Endothelial cell of umbilical vein (primary cell): ENCODE measurements around the gene STK11IP. TPM values are rescaled to one million over a fixed set of nuclear protein-coding genes. Genes with fewer than 3 reads are reported as not detected.

Experiments used
- BruUV-seq: library from RNA; stranded (reverse); fragments of 400-500 nt; replicated peaks from 2 replicates; lab custom pipeline; 2021; lab: Mats Ljungman, UMichigan
- CTCF ChIA-PET: fragments of 300-600, 350-600 bp; sonication (Branson Sonifier 250); formaldehyde crosslinking; loops from one replicate; lab custom pipeline; 2021; ENCODE audit warnings: antibody characterized with exemption, inconsistent platforms; lab: Charles Lee
- POLR2A ChIA-PET: fragments of 300-600, 350-600 bp; sonication (Branson Sonifier 250); formaldehyde crosslinking; loops from one replicate; lab custom pipeline; 2021; ENCODE audit warnings: antibody characterized with exemption, inconsistent platforms; lab: Charles Lee
- DNase-seq: peaks from one replicate; pipeline ENCODE4 v3.0.0-alpha.2; 2011; ENCODE audit warnings: low read depth, low spot score
- FAIRE-seq: peaks from 2 replicates; lab custom pipeline; 2011; peaks lifted over from hg19 to GRCh38; lab: Jason Lieb, UNC
- H2AFZ ChIP-seq: 2 replicates; pipeline ENCODE4 v1.6.0; 2012; ENCODE audit warnings: low read depth, low read length, control low read depth, inconsistent platforms
- H3K27ac ChIP-seq: 2 replicates; pipeline ENCODE4 v1.5.1; 2011; ENCODE audit warnings: low read depth, mild to moderate bottlenecking, control low read depth, low read length, moderate library complexity; ENCODE audit not compliant: insufficient read depth
- H3K27me3 ChIP-seq, 2 experiments: 2 replicates each; pipeline versions ENCODE4 v1.6.0 to v1.6.1; 2011; ENCODE audit warnings: low read length in 2 of 2, mixed read lengths in 1 of 2; ENCODE audit not compliant: control insufficient read depth in 2 of 2, insufficient read depth in 2 of 2
- H3K36me3 ChIP-seq, 2 experiments: 2 replicates in 1 of 2; 3 replicates in 1 of 2; pipeline ENCODE4 v1.5.1; 2011; ENCODE audit warnings: low read length in 2 of 2, mild to moderate bottlenecking in 1 of 2, moderate library complexity in 1 of 2; ENCODE audit not compliant: control insufficient read depth in 2 of 2, insufficient read depth in 2 of 2; ENCODE audit errors: extremely low read depth in 1 of 2
- H3K4me1 ChIP-seq: 3 replicates; pipeline ENCODE4 v1.5.1; 2011; ENCODE audit warnings: mild to moderate bottlenecking, low read length; ENCODE audit not compliant: control insufficient read depth, insufficient read depth; ENCODE audit errors: extremely low read depth
- H3K4me2 ChIP-seq: 2 replicates; pipeline ENCODE4 v1.6.1; 2011; ENCODE audit warnings: low read length, control low read depth, mixed read lengths; ENCODE audit not compliant: insufficient read depth
- H3K4me3 ChIP-seq, 3 experiments: fragments of 200-600 bp in 1 of 3; sonication (generic), shearing (Covaris generic) in 1 of 3; replicated peaks in 1 of 3; 2 replicates each; pipeline ENCODE4 v1.5.1; 2011 to 2016; ENCODE audit warnings: control low read depth in 3 of 3, low read length in 3 of 3, mild to moderate bottlenecking in 2 of 3, inconsistent platforms in 1 of 3, low read depth in 1 of 3, moderate library complexity in 1 of 3; ENCODE audit not compliant: insufficient read depth in 1 of 3
- H3K79me2 ChIP-seq: 2 replicates; pipeline ENCODE4 v1.6.0; 2012; ENCODE audit warnings: low read length, inconsistent platforms; ENCODE audit not compliant: control insufficient read depth, insufficient read depth
- H3K9ac ChIP-seq: replicated peaks from 2 replicates; pipeline ENCODE3; 2011; ENCODE audit warnings: low read length, control low read depth; ENCODE audit not compliant: insufficient read depth; ENCODE audit errors: extremely low read depth
- H3K9me1 ChIP-seq: replicated peaks from 3 replicates; pipeline ENCODE4 v1.6.0; 2011; ENCODE audit warnings: mild to moderate bottlenecking, low read length; ENCODE audit not compliant: control insufficient read depth, insufficient read depth; ENCODE audit errors: extremely low read depth
- H3K9me3 ChIP-seq: replicated peaks from 2 replicates; pipeline ENCODE4 v1.5.1; 2012; ENCODE audit warnings: low read length, inconsistent platforms; ENCODE audit not compliant: control insufficient read depth, insufficient read depth
- H4K20me1 ChIP-seq: replicated peaks from 2 replicates; pipeline ENCODE3; 2011; ENCODE audit warnings: mild to moderate bottlenecking, low read length; ENCODE audit not compliant: control insufficient read depth, insufficient read depth; ENCODE audit errors: extremely low read depth
- CTCF ChIP-seq, 2 donors: IDR thresholded peaks; 1 replicate in 1 of 2; 2 replicates in 1 of 2; pipeline ENCODE4 v1.5.1; 2011; ENCODE audit warnings: low read length in 2 of 2, mild to moderate bottlenecking in 2 of 2, moderate library complexity in 2 of 2, control low read depth in 1 of 2, inconsistent platforms in 1 of 2, low read depth in 1 of 2; ENCODE audit not compliant: insufficient read depth in 1 of 2; ENCODE audit errors: extremely low read depth in 1 of 2
- EZH2 ChIP-seq: IDR thresholded peaks from 2 replicates; pipeline ENCODE4 v1.6.1; 2012; ENCODE audit warnings: borderline replicate concordance, low read depth, mild to moderate bottlenecking, moderate library complexity, low read length, inconsistent platforms; ENCODE audit not compliant: severe bottlenecking
- FOS ChIP-seq: IDR thresholded peaks from 2 replicates; pipeline ENCODE4 v1.6.1; 2011; ENCODE audit warnings: mild to moderate bottlenecking, low read length, moderate library complexity, borderline replicate concordance; ENCODE audit not compliant: insufficient read depth
- GATA2 ChIP-seq: IDR thresholded peaks from 2 replicates; pipeline ENCODE4 v1.7.0; 2011; ENCODE audit warnings: low read depth, mild to moderate bottlenecking, moderate library complexity, mixed read lengths, low read length; ENCODE audit not compliant: insufficient read length, insufficient read depth
- JUN ChIP-seq: IDR thresholded peaks from 2 replicates; pipeline ENCODE4 v1.6.1; 2011; ENCODE audit warnings: borderline replicate concordance, low read depth; ENCODE audit not compliant: insufficient read length, insufficient read depth
- MAX ChIP-seq: IDR thresholded peaks from 2 replicates; pipeline ENCODE4 v1.6.1; 2011; ENCODE audit not compliant: insufficient read depth, insufficient read length
- MYC ChIP-seq: IDR thresholded peaks from one replicate; pipeline ENCODE4 v1.6.1; 2011; ENCODE audit warnings: mild to moderate bottlenecking, low read depth, low read length
- POLR2A ChIP-seq: IDR thresholded peaks from 2 replicates; pipeline ENCODE4 v1.6.1; 2012; ENCODE audit warnings: low read depth, mild to moderate bottlenecking, control low read depth, low read length
- POLR2AphosphoS5 ChIP-seq: IDR thresholded peaks from 2 replicates; pipeline ENCODE4 v1.6.1; 2012; ENCODE audit warnings: low read depth, mild to moderate bottlenecking, control low read depth, low read length, moderate library complexity; ENCODE audit not compliant: insufficient read depth
- dilution Hi-C: fragments of 300-500 bp; cut with MboI; formaldehyde crosslinking; loops from one replicate; pipeline ENCODE4 v1.15.0; 2019; ENCODE audit warnings: low sequenced_read_pairs; ENCODE audit not compliant: extremely low pct_ligation_motif_present
- intact Hi-C: fragments of 100-400 bp; cut with micrococcal nuclease; formaldehyde crosslinking; loops from one replicate; pipeline ENCODE4 v1.10.0; 2022
- polyA plus RNA-seq, 4 experiments: library from polyadenylated mRNA; depleted of rRNA in 3 of 4; stranded (reverse) in 3 of 4; unstranded in 1 of 4; fragments of >200 nt; gene quantifications; 2 replicates each; pipeline versions ENCODE4 v1.2.1 to v1.2.3, GENCODE V29; 2011 to 2012; ENCODE audit warnings: missing spikeins in 1 of 4
- total RNA-seq: library from RNA; stranded (reverse); gene quantifications from 2 replicates; pipeline ENCODE4 v1.2.3, GENCODE V29; 2021

Gene STK11IP
- total and polyA plus RNA-seq, 2 donors (not counting 3 experiments of a cell fraction or from before 2014, with no cell fraction given): 17.7 to 19.2 TPM

- H3K27ac ChIP-seq: no peak overlapping the region
- H3K79me2 ChIP-seq: no peaks in the 10 kb centered on the region
- FAIRE-seq (no peak), DNase-seq (no peak)
- ChIA-PET POLR2A (no interaction called here), CTCF (no interaction called here)
- H2AFZ ChIP-seq: no peak overlapping the region
- no peak overlapping the region for H3K4me2 ChIP-seq
- TF ChIP-seq CTCF (IDR thresholded peaks at IDR 0.05; ENCODE audit: extremely low read depth in 1 of 2, insufficient read depth in 1 of 2, low read depth in 1 of 2, low read length in 2 of 2): no peak
- TF ChIP-seq MYC: no peak
- TF ChIP-seq JUN: no peak
- no peak for TF ChIP-seq POLR2A
- no peak for TF ChIP-seq EZH2
- no peak for TF ChIP-seq GATA2
- no peak for TF ChIP-seq MAX
- no peak for TF ChIP-seq POLR2AphosphoS5
- TF ChIP-seq FOS: no peak
- no peak overlapping the region for H3K9ac ChIP-seq
- no peaks in the 10 kb centered on the region for H4K20me1 ChIP-seq
- peaks cover 1 to 3% of the 10 kb centered on the region in 2 experiments for H3K27me3 ChIP-seq
- intact Hi-C loops: no loop called here
- H3K4me3 ChIP-seq: no peak overlapping the region
- H3K9me1 ChIP-seq: no peaks in the 10 kb centered on the region
- BruUV-seq: no TSS peak
- no peaks in the 10 kb centered on the region for H3K36me3 ChIP-seq
- no peaks in the 10 kb centered on the region for H3K4me1 ChIP-seq
- dilution Hi-C loops: no loop called here
- no peaks in the 10 kb centered on the region for H3K9me3 ChIP-seq
These were observed 61.2 kb downstream of the STK11IP start for GRCh38 chr2:219658874-219659273.
